ENCODE results near the gene FBLN1. TPM values are rescaled to one million over a fixed set of nuclear protein-coding genes. Genes with fewer than 3 reads are reported as not detected.

Gene FBLN1
- polyA plus RNA-seq, 1 donor from 2014 or later, result 3.4 TPM

DNA sequence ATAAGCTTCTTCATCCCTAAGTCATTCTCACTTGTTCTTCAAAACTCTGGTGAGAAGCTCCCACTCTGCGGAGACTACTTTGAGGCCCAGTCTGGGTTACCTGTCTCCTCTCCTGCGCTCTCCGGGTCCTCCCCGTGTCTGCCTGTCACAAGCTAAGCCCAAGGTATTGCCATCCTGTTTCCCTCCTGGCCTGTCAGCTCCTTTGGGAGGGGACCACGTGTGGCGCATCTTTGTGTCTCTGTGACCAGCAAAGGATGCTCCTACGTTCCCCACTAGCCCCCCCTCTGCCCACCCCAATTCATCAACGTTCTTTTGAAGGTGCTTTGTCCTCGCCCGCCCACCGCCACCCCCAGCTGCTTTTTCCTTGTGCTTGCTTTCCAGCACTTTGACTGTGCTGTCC, 31.8 kb upstream of the FBLN1 start:
- Histone ChIP-seq H3K9me2 (ENCODE audit: insufficient read depth, low read length) (no peaks in the 10 kb centered on the region), H2AFZ (ENCODE audit: low read depth, low read length) (no peak overlapping the region)

DNA sequence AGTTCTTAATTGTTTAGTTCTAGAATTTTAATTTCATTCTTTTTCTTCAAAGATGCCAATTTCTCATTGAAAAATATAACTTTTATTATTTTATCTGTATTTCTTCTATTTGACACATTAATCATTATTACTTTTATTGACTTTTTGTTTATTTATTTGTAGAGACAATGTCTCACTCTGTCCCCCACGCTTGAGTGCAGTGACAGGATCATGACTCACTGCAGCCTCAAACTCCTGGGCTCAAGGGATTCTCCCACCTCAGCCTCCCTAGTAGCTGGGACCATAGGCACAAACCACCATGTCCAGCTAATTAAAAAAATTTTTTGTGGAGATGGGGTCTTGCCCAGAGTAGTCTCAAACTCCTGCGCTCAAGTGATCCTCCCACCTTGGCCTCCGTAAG, 30.3 kb upstream of the FBLN1 start:
- Histone ChIP-seq H3K9me3 (ENCODE audit: low read length) (no peaks in the 10 kb centered on the region), H3K9ac (ENCODE audit: low read length) (no peak overlapping the region), H2AFZ (ENCODE audit: low read depth, low read length) (no peak overlapping the region), H3K4me3 (ENCODE audit: low read length) (no peak overlapping the region), H4K20me1 (ENCODE audit: insufficient read depth) (no peaks in the 10 kb centered on the region), H3K9me2 (ENCODE audit: insufficient read depth, low read length) (no peaks in the 10 kb centered on the region), H3F3A (ENCODE audit: insufficient read depth, low read length, poor library complexity, severe bottlenecking) (no peaks in the 10 kb centered on the region), H3K27me3 (ENCODE audit: insufficient read depth, low read depth, low read length) (no peaks in the 10 kb centered on the region), H3K79me2 (replicated peaks; ENCODE audit: insufficient read depth, low read length) (no peaks in the 10 kb centered on the region), H3K4me2 (ENCODE audit: low read length) (no peak overlapping the region), H3K36me3 (ENCODE audit: insufficient read depth, low read length) (no peaks in the 10 kb centered on the region), H3K27ac (ENCODE audit: low read length) (no peak overlapping the region)
- TF ChIP-seq MXI1 (conservative IDR thresholded peaks at IDR 0.05; ENCODE audit: poor library complexity, severe bottlenecking), result no peak

More for the DNA sequence above, 31.8 kb upstream of the FBLN1 start:
- Histone ChIP-seq H3F3A (ENCODE audit: insufficient read depth, low read length, poor library complexity, severe bottlenecking) (no peaks in the 10 kb centered on the region), H3K4me2 (ENCODE audit: low read length) (no peak overlapping the region), H3K36me3 (ENCODE audit: insufficient read depth, low read length) (no peaks in the 10 kb centered on the region), H3K9ac (ENCODE audit: low read length) (no peak overlapping the region), H3K4me3 (ENCODE audit: low read length) (no peak overlapping the region), H4K20me1 (ENCODE audit: insufficient read depth) (no peaks in the 10 kb centered on the region), H3K27ac (ENCODE audit: low read length) (no peak overlapping the region), H3K79me2 (replicated peaks; ENCODE audit: insufficient read depth, low read length) (no peaks in the 10 kb centered on the region), H3K9me3 (ENCODE audit: low read length) (no peaks in the 10 kb centered on the region), H3K27me3 (ENCODE audit: insufficient read depth, low read depth, low read length) (no peaks in the 10 kb centered on the region)
- TF ChIP-seq EZH2 (IDR thresholded peaks at IDR 0.05; ENCODE audit: borderline replicate concordance, insufficient read depth, low read length, poor library complexity, severe bottlenecking), result no peak
- no peak for TF ChIP-seq SMC3 (conservative IDR thresholded peaks at IDR 0.05; ENCODE audit: poor library complexity)
- TF ChIP-seq EP300 (conservative IDR thresholded peaks at IDR 0.05; ENCODE audit: poor library complexity, severe bottlenecking), result no peak
- TF ChIP-seq RAD21 (conservative IDR thresholded peaks at IDR 0.05), result no peak
- TF ChIP-seq, protein P1, sequence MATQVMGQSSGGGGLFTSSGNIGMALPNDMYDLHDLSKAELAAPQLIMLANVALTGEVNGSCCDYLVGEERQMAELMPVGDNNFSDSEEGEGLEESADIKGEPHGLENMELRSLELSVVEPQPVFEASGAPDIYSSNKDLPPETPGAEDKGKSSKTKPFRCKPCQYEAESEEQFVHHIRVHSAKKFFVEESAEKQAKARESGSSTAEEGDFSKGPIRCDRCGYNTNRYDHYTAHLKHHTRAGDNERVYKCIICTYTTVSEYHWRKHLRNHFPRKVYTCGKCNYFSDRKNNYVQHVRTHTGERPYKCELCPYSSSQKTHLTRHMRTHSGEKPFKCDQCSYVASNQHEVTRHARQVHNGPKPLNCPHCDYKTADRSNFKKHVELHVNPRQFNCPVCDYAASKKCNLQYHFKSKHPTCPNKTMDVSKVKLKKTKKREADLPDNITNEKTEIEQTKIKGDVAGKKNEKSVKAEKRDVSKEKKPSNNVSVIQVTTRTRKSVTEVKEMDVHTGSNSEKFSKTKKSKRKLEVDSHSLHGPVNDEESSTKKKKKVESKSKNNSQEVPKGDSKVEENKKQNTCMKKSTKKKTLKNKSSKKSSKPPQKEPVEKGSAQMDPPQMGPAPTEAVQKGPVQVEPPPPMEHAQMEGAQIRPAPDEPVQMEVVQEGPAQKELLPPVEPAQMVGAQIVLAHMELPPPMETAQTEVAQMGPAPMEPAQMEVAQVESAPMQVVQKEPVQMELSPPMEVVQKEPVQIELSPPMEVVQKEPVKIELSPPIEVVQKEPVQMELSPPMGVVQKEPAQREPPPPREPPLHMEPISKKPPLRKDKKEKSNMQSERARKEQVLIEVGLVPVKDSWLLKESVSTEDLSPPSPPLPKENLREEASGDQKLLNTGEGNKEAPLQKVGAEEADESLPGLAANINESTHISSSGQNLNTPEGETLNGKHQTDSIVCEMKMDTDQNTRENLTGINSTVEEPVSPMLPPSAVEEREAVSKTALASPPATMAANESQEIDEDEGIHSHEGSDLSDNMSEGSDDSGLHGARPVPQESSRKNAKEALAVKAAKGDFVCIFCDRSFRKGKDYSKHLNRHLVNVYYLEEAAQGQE (IDR thresholded peaks at IDR 0.05; ENCODE audit: borderline replicate concordance), result no peak
- TF ChIP-seq MXI1 (conservative IDR thresholded peaks at IDR 0.05; ENCODE audit: poor library complexity, severe bottlenecking), result no peak
- TF ChIP-seq, protein P2, sequence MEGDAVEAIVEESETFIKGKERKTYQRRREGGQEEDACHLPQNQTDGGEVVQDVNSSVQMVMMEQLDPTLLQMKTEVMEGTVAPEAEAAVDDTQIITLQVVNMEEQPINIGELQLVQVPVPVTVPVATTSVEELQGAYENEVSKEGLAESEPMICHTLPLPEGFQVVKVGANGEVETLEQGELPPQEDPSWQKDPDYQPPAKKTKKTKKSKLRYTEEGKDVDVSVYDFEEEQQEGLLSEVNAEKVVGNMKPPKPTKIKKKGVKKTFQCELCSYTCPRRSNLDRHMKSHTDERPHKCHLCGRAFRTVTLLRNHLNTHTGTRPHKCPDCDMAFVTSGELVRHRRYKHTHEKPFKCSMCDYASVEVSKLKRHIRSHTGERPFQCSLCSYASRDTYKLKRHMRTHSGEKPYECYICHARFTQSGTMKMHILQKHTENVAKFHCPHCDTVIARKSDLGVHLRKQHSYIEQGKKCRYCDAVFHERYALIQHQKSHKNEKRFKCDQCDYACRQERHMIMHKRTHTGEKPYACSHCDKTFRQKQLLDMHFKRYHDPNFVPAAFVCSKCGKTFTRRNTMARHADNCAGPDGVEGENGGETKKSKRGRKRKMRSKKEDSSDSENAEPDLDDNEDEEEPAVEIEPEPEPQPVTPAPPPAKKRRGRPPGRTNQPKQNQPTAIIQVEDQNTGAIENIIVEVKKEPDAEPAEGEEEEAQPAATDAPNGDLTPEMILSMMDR (IDR thresholded peaks at IDR 0.05; ENCODE audit: poor library complexity, severe bottlenecking), result no peak
- no peak for TF ChIP-seq TAF1 (IDR thresholded peaks at IDR 0.05; ENCODE audit: low read depth)
- TF ChIP-seq POLR2AphosphoS5 (IDR thresholded peaks at IDR 0.05), result no peak

All from neural cell (in vitro differentiated cells).